ENCODE data around the gene RNF220. TPM values are rescaled to one million over a fixed set of nuclear protein-coding genes. Genes with fewer than 3 reads are reported as not detected.

RNF220 gene
- total RNA-seq, 2 donors from 2014 or later = 121 to 125 TPM

DNA sequence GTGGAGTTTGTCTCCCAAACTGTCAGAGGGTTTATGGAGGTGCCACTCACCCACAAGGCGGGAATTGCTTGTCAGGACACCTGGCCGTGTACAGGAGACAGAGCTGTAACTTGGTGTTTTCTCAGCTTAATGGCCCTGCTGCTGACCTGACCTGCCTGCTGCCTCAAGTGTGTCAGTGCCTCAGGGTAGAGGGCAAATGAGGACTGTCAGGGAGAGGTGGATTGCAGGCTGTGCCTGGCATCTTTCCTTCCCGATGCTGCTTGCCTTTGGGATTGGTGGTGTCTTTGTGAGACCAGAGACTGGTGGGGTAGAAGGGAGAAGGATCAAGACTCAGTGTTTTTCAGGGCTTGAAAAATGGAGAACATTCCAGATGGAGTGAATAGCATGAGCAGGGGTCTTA, 237.9 kb downstream of the RNF220 start:
- Histone ChIP-seq H3K4me3 (no peak overlapping the region), H3K4me1 (ENCODE audit: control insufficient read depth in 1 of 2, low read depth in 2 of 2) (peaks cover 24 to 37% of the 10 kb centered on the region in 2 donors), H3K9me3 (no peaks in the 10 kb centered on the region), H3K27ac (peak overlapping the region in 1 of 2 donors; percentile 88), H3K27me3 (replicated peaks; ENCODE audit: insufficient read depth) (no peaks in the 10 kb centered on the region), H3K36me3 (peaks cover 21% of the 10 kb centered on the region)
- DNase-seq (ENCODE audit: low spot score) (no peak), ATAC-seq (ENCODE audit: insufficient number of reproducible peaks, low FRiP score, low read depth) (no peak)
- TF ChIP-seq, protein P1, sequence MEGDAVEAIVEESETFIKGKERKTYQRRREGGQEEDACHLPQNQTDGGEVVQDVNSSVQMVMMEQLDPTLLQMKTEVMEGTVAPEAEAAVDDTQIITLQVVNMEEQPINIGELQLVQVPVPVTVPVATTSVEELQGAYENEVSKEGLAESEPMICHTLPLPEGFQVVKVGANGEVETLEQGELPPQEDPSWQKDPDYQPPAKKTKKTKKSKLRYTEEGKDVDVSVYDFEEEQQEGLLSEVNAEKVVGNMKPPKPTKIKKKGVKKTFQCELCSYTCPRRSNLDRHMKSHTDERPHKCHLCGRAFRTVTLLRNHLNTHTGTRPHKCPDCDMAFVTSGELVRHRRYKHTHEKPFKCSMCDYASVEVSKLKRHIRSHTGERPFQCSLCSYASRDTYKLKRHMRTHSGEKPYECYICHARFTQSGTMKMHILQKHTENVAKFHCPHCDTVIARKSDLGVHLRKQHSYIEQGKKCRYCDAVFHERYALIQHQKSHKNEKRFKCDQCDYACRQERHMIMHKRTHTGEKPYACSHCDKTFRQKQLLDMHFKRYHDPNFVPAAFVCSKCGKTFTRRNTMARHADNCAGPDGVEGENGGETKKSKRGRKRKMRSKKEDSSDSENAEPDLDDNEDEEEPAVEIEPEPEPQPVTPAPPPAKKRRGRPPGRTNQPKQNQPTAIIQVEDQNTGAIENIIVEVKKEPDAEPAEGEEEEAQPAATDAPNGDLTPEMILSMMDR (IDR thresholded peaks at IDR 0.05) = no peak

DNA sequence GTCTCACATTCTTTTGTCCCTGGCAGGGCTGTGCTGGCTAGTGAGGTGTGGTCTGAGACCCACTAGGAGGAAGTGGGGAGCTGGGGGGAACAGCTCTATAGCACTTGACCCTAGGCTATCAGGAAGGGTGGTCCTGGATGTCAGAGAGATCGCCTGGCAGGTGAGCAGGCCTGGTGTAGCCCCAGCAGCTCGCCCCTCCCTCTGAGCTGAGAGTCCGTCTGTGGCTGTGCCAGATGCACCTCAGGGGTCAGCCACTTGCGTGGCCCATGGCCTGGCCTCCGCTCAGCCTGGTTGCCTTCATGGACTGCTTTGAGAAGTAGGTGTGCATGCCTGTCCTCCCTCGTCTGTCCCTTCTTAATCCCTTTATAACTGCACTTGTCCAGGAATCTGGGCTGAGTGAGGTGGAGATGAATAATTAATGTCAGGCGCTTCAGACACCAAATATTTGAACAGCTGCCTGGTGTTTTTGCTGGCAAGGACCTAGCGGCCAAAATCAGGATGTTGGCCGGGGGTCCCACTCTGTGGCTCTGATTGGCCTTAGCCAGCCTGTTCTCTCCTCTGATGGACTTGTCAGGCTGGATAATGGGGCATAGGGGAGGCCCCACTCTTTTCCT, 238.8 kb downstream of the RNF220 start:
- H3K4me3 ChIP-seq = no peak overlapping the region
- ATAC-seq (ENCODE audit: insufficient number of reproducible peaks, low FRiP score, low read depth) (no peak), DNase-seq (ENCODE audit: low spot score) (no peak)
- no peaks in the 10 kb centered on the region for H3K9me3 ChIP-seq
- peaks cover 24 to 37% of the 10 kb centered on the region in 2 donors for H3K4me1 ChIP-seq (ENCODE audit: control insufficient read depth in 1 of 2, low read depth in 2 of 2)
- TF ChIP-seq, protein P1 (IDR thresholded peaks at IDR 0.05) = no peak
- peak overlapping the region; percentile 88 to 94 for H3K27ac ChIP-seq
- no peaks in the 10 kb centered on the region for H3K27me3 ChIP-seq (replicated peaks; ENCODE audit: insufficient read depth)
- peaks cover 15% of the 10 kb centered on the region for H3K36me3 ChIP-seq

DNA sequence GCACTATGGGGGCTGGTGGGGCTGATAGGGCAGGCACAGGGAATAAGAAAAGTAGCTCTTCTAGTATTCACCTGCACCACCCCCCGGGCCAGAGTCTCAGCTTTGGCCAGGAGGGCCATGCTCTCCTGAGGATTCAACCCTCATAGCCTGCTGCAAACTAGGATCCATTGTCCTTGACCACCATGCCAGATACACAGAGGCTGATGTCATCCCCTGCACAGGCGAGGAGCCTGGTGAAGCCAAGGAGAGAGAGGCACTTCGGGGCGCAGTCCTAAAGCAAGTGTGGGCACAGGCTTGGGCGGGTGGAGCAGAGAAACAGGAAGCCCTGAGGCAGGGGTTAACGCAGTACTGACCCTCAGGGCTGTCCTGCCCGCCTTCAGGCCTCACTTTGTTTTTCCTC, 239.8 kb downstream of the RNF220 start:
- Histone ChIP-seq H3K27me3 (replicated peaks; ENCODE audit: insufficient read depth) (no peaks in the 10 kb centered on the region), H3K4me3 (peak overlapping the region; percentile 52), H3K9me3 (no peaks in the 10 kb centered on the region), H3K27ac (peak overlapping the region; percentile 88 to 94), H3K36me3 (peaks cover 24% of the 10 kb centered on the region), H3K4me1 (ENCODE audit: control insufficient read depth in 1 of 2, low read depth in 2 of 2) (peaks cover 24 to 37% of the 10 kb centered on the region in 2 donors)
- TF ChIP-seq, protein P1 (IDR thresholded peaks at IDR 0.05) = no peak
- DNase-seq (ENCODE audit: low spot score) = no peak
- no peak for ATAC-seq (ENCODE audit: insufficient number of reproducible peaks, low FRiP score, low read depth)

DNA sequence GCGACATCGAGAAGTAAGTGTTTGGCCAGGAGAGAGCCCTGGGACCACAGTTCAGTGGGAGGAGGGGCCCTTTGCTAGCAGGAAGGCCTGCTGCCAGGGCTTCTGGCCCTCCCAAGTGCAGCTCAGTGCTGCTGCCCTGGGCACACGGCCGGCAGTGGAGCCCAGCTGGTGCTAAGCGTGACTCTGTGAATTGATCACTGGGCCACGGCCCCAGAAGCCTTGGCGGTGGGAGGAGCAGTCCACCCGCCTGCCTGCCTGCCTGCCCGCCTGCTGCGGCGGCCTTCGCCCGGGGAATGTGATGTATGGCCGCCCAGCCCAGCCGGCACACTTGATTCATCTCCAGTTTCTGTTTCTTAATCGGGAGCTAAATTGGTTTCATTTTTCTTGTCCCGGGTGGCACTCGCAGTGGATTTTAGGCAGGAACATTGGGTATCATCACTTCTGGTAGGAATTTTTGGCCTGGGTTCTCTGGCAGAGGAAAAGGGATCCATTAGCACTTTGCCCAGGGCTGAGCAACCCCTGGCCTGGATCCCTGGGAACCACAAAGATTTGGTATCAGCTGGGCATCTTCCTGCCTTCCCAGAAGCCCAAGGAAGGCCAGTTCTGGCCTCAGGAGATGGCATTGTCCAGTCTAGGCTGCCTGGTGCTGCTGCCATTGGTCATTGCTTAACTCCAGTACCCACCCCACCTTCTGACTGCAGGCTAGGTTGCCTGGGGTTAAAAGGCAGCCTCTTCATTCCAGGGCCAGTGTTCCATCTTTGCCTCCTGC, 240.6 kb downstream of the RNF220 start:
- peak overlapping the region; percentile 88 to 94 for H3K27ac ChIP-seq
- ATAC-seq (ENCODE audit: insufficient number of reproducible peaks, low FRiP score, low read depth) = peak; percentile 72
- peaks cover 28% of the 10 kb centered on the region for H3K36me3 ChIP-seq
- no peaks in the 10 kb centered on the region for H3K27me3 ChIP-seq (replicated peaks; ENCODE audit: insufficient read depth)
- TF ChIP-seq, protein P1 (IDR thresholded peaks at IDR 0.05) = no peak
- no peaks in the 10 kb centered on the region for H3K9me3 ChIP-seq
- H3K4me3 ChIP-seq = peak overlapping the region; percentile 52
- H3K4me1 ChIP-seq (ENCODE audit: control insufficient read depth in 1 of 2, low read depth in 2 of 2) = peaks cover 24 to 37% of the 10 kb centered on the region in 2 donors
- peak; percentile 38 for DNase-seq (ENCODE audit: low spot score)

DNA sequence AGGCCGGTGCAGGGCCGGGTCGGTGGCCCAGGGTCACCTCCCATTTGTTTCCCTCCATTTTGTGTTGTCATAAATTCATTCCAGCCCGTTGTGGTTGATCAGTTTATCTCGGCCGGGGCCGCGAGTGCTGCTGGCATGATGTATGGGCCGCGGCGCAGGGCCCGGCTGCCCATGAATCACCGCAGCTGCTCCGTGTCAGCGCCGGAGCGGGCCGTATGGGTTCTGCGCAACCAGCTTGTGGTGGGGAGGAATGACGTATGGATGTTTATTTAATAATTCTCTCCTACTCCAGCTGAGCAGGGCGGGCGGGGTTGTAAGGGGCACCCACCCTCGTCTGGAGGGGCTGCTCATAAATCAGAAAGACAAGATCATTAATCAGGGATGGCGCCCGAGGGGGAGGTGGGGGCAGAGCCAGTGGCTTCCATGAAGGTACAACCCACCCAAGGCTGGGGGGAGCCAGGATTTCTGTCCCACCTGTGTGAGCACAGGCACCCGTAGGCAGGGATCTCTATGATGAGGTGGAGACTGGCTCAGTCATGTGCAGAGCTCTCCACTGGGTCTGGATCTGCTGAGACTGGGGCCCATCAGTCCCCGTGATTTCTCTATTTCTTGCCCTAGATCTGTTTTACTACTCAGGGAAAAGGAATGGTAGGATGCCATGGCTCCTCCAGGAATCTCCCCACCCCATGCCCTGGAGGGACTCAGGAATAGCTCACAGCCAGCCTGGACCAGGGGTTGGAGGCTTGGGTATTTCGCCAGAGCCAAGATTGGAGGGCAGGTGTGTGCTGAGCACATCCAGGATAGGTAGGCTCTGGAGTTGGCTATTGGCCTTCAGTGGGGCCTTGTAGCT, 241.4 kb downstream of the RNF220 start:
- H3K4me3 ChIP-seq = peak overlapping the region; percentile 52
- TF ChIP-seq, protein P1 (IDR thresholded peaks at IDR 0.05) = no peak
- peaks cover 27% of the 10 kb centered on the region for H3K36me3 ChIP-seq
- no peaks in the 10 kb centered on the region for H3K27me3 ChIP-seq (replicated peaks; ENCODE audit: insufficient read depth)
- ATAC-seq (ENCODE audit: insufficient number of reproducible peaks, low FRiP score, low read depth) (no peak), DNase-seq (ENCODE audit: low spot score) (no peak)
- H3K9me3 ChIP-seq = no peaks in the 10 kb centered on the region
- peaks cover 24 to 37% of the 10 kb centered on the region in 2 donors for H3K4me1 ChIP-seq (ENCODE audit: control insufficient read depth in 1 of 2, low read depth in 2 of 2)
- peak overlapping the region; percentile 88 to 94 for H3K27ac ChIP-seq

Measured in thoracic aorta (tissue), 2 donors.